Measurements from ENCODE around the gene ADGRL3. TPM values are rescaled to one million over a fixed set of nuclear protein-coding genes. Genes with fewer than 3 reads are reported as not detected.

ADGRL3 gene
- total RNA-seq, 1 donor from 2014 or later = 3.7 TPM

- intact Hi-C loops (cut with DNase I) = no loop called here
- DNase-seq (ENCODE audit: missing footprints) (no peak), ATAC-seq (no peak)
Observed at GRCh38 chr4:61254406-61254805, 54.3 kb downstream of the ADGRL3 start.

- intact Hi-C loops (cut with DNase I) = no loop called here
- ATAC-seq = peak; percentile 91
Observed at GRCh38 chr4:61273233-61273632, 73.1 kb downstream of the ADGRL3 start.

GRCh38 chr4:61274286-61274685, 74.2 kb downstream of the ADGRL3 start:
- DNase-seq (ENCODE audit: missing footprints) (no peak), ATAC-seq (no peak)
- intact Hi-C loops (cut with DNase I) = no loop called here

More at GRCh38 chr4:61273233-61273632, 73.1 kb downstream of the ADGRL3 start:
- DNase-seq (ENCODE audit: missing footprints) = no peak

DNA sequence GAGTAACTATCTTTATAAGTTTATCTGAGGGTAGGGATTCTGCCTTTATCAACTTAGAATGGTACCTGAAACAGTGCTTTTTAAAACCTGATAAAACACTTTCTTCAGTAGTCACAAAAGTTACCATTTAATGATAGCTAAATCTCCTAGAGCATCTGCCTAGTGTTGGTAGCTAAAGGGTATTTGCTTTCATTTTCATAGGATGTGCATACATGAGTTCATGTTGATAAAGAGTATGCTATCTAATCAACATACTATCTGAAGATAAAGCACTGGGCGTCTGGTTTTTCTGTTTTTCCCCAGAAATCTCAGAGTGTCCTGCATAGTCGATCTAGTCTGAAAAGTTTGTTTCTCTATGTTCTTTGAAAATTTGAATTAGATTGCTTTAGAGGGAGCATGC, 75.1 kb downstream of the ADGRL3 start:
- intact Hi-C loops (cut with DNase I) = no loop called here
- ATAC-seq (no peak), DNase-seq (ENCODE audit: missing footprints) (no peak)

DNA sequence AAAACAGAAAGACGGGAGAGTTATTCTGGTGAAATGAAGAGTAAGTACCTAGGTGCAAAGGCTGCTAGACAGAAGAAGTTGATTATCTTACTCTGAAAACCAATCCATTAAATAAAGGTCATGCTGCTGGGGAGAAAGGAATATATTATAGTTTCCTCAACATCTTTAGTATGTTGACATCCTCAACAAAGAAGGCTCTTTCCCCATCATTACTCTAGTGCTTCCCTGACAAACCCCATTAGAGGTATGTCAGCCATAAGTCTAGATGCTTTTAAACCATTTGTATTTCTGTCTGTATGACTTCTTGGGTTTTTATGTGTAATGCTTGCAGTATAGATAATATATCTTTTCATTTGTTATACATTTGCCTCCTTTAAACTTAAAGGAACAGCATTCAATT, 75.9 kb downstream of the ADGRL3 start:
- ATAC-seq (no peak), DNase-seq (ENCODE audit: missing footprints) (no peak)
- intact Hi-C loops (cut with DNase I) = no loop called here

DNA sequence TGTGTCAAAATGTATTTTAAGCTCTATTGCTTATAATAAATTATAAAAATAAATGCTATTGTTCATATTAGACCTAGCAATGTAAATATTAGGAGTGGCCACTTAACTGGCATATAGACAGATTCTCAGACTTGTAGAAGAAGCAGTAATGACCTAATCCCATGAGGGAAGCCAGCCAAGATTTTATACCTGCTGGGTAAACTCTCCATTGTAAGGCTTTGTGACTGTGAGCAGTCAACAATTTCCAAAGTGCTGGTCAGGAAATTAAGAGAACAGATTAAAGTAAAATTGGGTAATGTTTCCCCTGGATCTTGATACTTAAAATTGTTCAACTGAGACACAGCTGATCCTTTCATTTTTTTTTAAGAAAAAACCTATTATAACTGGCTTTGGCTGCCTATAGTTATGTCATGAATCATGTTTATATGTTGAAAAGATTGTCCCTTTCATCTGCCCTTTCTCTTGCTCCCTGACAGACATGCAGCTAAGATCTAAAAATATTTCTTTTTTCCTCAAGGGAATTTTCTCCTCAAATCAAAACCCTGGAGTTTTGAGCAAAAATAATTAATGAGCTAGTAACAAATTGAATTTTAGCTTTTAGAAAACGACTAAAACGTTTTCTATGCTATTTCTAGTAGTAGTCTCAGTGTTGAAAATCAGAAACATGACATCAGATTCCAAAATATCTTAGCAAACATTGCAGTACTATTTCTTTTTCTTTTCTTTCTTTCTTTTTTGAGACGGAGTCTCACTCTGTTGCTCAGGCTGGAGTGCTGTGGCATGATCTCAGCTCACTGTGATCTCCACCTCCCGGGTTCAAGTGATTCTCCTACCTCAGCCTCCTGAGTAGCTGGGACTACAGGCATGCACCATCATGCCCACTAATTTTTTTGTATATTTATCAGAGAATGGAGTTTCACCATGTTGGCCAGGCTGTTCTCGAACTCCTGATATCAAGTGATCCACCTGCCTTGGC, 77.9 kb downstream of the ADGRL3 start:
- intact Hi-C loops (cut with DNase I) = no loop called here
- DNase-seq (ENCODE audit: missing footprints) = no peak
- ATAC-seq = no peak

GRCh38 chr4:61292322-61292721, 92.2 kb downstream of the ADGRL3 start:
- intact Hi-C loops (cut with DNase I) = no loop called here
- ATAC-seq (no peak), DNase-seq (ENCODE audit: missing footprints) (no peak)

- ATAC-seq = no peak
- intact Hi-C loops (cut with DNase I) = no loop called here
Observed at GRCh38 chr4:61293707-61294400, 93.7 kb downstream of the ADGRL3 start.

GRCh38 chr4:61294936-61295335, 94.8 kb downstream of the ADGRL3 start:
- intact Hi-C loops (cut with DNase I) = no loop called here
- DNase-seq (ENCODE audit: missing footprints) = no peak
- ATAC-seq = no peak

More at GRCh38 chr4:61293707-61294400, 93.7 kb downstream of the ADGRL3 start:
- DNase-seq (ENCODE audit: missing footprints) = no peak

DNA sequence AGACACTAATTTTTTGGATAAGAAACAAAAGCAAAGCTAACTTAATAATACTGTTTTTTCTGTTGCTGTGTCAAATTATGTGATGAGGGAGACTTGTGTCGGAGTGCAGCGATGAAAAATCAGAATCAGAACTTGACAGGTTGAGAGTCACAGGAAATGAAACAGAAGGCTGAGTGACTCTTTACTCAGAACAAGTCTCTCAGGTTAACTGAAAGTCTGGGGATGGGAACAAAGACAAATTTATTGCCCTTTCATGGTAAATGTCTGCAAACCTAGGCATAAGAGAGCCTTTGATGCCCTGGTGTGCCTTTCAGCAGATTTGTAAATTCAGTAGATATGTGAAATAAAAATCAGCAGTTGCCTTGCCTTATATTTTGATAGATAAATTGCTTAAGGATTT, 96.0 kb downstream of the ADGRL3 start:
- intact Hi-C loops (cut with DNase I) = no loop called here
- DNase-seq (ENCODE audit: missing footprints) (no peak), ATAC-seq (no peak)

- DNase-seq (ENCODE audit: missing footprints) (no peak), ATAC-seq (no peak)
- intact Hi-C loops (cut with DNase I) = no loop called here
Observed at GRCh38 chr4:61298178-61298740, 98.1 kb downstream of the ADGRL3 start.

DNA sequence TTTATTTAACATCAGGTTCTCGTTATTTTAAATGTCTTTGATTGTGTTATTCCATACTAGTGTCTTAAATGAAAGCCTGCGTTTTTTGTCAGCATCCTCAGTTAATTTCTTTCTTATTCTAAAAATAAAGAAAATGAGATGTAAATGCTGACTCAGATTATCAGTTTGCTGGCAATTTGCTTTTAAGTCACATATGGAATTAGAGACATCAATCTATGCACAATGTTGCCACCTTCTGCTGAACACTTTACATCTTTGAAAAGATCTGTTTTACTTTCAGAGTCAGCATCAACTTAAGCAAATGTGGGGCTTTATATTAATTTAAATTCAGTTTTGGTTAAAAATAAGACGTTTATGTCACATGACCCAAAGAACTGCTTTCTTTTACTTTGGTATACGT, 99.2 kb downstream of the ADGRL3 start:
- DNase-seq (ENCODE audit: missing footprints) (no peak), ATAC-seq (no peak)
- intact Hi-C loops (cut with DNase I) = no loop called here

DNA sequence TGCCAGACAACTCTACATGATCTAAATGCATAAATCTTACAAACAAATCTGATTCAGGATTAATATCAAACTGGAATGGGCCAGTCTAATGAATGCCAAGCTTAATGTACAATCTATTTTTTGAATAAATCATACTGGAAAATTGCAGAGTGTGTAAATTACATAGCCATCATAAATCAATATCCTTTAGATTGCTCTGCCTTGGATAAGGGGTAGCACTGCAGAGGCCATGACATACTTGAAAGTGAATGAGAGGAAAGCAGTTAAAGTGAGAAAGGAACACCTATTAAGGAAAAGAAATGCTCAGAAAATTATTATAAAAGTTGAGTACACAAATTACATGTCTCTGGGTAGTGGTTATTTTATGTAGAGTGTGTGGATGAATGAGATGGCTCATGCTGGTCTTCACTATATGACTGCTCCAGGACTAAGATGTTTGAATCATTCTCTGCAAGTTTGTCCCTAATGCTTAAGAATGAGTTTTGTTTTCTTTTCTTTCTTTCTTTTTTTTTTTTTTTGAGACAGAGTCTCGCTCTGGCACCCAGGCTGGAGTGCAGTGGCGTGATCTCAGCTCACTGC, 100.2 kb downstream of the ADGRL3 start:
- DNase-seq (ENCODE audit: missing footprints) = no peak
- intact Hi-C loops (cut with DNase I) = no loop called here
- no peak for ATAC-seq

GRCh38 chr4:61301271-61301670, 101.1 kb downstream of the ADGRL3 start:
- DNase-seq (ENCODE audit: missing footprints) (no peak), ATAC-seq (peak; percentile 64)
- intact Hi-C loops (cut with DNase I) = no loop called here

DNA sequence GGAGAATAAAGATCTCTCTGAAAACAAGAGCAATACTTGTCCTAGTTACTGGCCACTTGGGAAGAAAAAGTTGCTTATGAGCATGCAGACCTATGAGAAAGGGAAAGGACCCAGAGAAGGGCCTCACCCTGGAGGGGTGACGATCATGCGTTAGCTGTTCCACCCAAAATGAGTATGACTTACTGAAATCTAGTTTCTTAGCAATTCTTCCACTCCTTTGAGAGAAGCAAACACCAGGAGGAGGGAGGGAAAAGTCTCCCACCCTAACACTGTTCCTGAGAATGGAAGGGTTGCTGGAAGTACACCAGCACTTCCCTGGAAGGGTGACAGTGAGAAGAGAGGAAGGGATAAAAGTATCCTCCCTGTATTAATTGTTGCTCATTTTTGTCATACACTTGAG, 107.9 kb downstream of the ADGRL3 start:
- peak; percentile 80 for ATAC-seq
- no peak for DNase-seq (ENCODE audit: missing footprints)
- intact Hi-C loops (cut with DNase I) = no loop called here

- ATAC-seq (no peak), DNase-seq (ENCODE audit: missing footprints) (no peak)
- intact Hi-C loops (cut with DNase I) = no loop called here
Observed at GRCh38 chr4:61309616-61310015, 109.5 kb downstream of the ADGRL3 start.

GRCh38 chr4:61312526-61312925, 112.4 kb downstream of the ADGRL3 start:
- no peak for ATAC-seq
- intact Hi-C loops (cut with DNase I) = no loop called here
- no peak for DNase-seq (ENCODE audit: missing footprints)

DNA sequence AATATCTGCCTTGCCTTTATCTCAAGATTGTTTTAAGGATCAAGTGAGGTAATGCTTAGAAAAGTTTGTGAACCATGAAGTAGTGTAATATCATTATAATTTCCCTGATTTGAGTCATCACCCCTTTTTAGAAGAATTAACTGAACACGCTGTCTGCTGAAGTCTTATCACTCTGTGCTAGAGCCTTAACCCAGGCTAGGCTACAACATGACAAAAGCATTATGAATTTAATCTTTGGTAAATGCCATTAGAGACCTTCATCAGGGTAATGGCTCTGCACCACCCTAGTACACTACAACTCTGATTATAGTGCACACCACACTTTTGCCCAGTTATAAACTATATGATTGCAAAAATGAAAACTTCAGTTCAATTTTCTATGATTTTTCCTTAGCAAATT, 118.3 kb downstream of the ADGRL3 start:
- DNase-seq (ENCODE audit: missing footprints) (no peak), ATAC-seq (no peak)
- intact Hi-C loops (cut with DNase I) = no loop called here

GRCh38 chr4:61319156-61319555, 119.0 kb downstream of the ADGRL3 start:
- intact Hi-C loops (cut with DNase I) = no loop called here
- ATAC-seq = no peak

More at GRCh38 chr4:61319156-61319555, 119.0 kb downstream of the ADGRL3 start:
- DNase-seq (ENCODE audit: missing footprints) = no peak
